Measurements from ENCODE around the gene XPC.

Gene XPC

GRCh38 chr3:14146381-14147065 lies 31.9 kb downstream of the XPC start:
- DNase-seq, result no peak

- DNase-seq, result no peak
These were observed 32.6 kb downstream of the XPC start for GRCh38 chr3:14145670-14146380.

- no peak for DNase-seq
These were observed 33.2 kb downstream of the XPC start for GRCh38 chr3:14145236-14145635.

- DNase-seq, result peak; percentile 68
These were observed 33.9 kb downstream of the XPC start for GRCh38 chr3:14144423-14145075.

GRCh38 chr3:14143271-14144225 lies 34.9 kb downstream of the XPC start:
- no peak for DNase-seq

- no peak for DNase-seq
These were observed 35.7 kb downstream of the XPC start for GRCh38 chr3:14142567-14143270.

- no peak for DNase-seq
These were observed 36.6 kb downstream of the XPC start for GRCh38 chr3:14141602-14142341.

- peak; percentile 11 for DNase-seq
These were observed 37.3 kb downstream of the XPC start for GRCh38 chr3:14141144-14141543.

- DNase-seq, result no peak
These were observed 37.7 kb downstream of the XPC start for GRCh38 chr3:14140668-14141067.

GRCh38 chr3:14139771-14140170 lies 38.6 kb downstream of the XPC start:
- DNase-seq, result no peak

- DNase-seq, result no peak
These were observed 39.3 kb downstream of the XPC start for GRCh38 chr3:14138878-14139655.

- no peak for DNase-seq
These were observed 40.1 kb downstream of the XPC start for GRCh38 chr3:14138109-14138877.

GRCh38 chr3:14137445-14137844 lies 41.0 kb downstream of the XPC start:
- no peak for DNase-seq

- DNase-seq, result no peak
These were observed 41.4 kb downstream of the XPC start for GRCh38 chr3:14137004-14137403.

GRCh38 chr3:14135581-14135980 lies 42.8 kb downstream of the XPC start:
- DNase-seq, result no peak

- no peak for DNase-seq
These were observed 44.1 kb downstream of the XPC start for GRCh38 chr3:14134291-14134690.

GRCh38 chr3:14133876-14134275 lies 44.5 kb downstream of the XPC start:
- DNase-seq, result no peak

GRCh38 chr3:14133188-14133800 lies 45.1 kb downstream of the XPC start:
- DNase-seq, result no peak

- no peak for DNase-seq
These were observed 45.7 kb downstream of the XPC start for GRCh38 chr3:14132689-14133088.

All from NCI-H774 (cell line).